Right atrium auricular region (tissue), 2 donors: ENCODE measurements around the gene ARID5B. TPM values are rescaled to one million over a fixed set of nuclear protein-coding genes. Genes with fewer than 3 reads are reported as not detected.
A peak's percentile ranks its signal among the peaks of the same experiment; 100 is the strongest.
"Not testable (repeated sequence)": the region's sequence is repeated elsewhere in the genome, so short reads cannot be mapped to it uniquely, and the experiment has no call there.

ENCODE experiments used
- DNase-seq: peaks from one replicate; pipeline ENCODE4 v3.0.0-alpha.2; 2019; ENCODE audit warnings: low spot score
- H3K27ac ChIP-seq, 2 donors: fragments of 200-600 bp; sonication (generic); 1 replicate in 1 of 2; 2 replicates in 1 of 2; pipeline ENCODE4 v1.5.1; 2016 to 2019
- H3K27me3 ChIP-seq, 2 donors: fragments of 200-600 bp; sonication (generic); one replicate each; pipeline versions ENCODE4 v1.5.1 to v1.6.0; 2017 to 2019
- H3K36me3 ChIP-seq: fragments of 200-600 bp; sonication (generic); one replicate; pipeline ENCODE4 v1.5.1; 2016
- H3K4me1 ChIP-seq, 2 donors: fragments of 200-600 bp; sonication (generic); one replicate each; pipeline versions ENCODE4 v1.5.1 to v1.6.0; 2017 to 2019
- H3K4me3 ChIP-seq, 2 donors: fragments of 200-600 bp; sonication (generic); 1 replicate in 1 of 2; 2 replicates in 1 of 2; pipeline ENCODE4 v1.5.1; 2017 to 2019; ENCODE audit warnings: mild to moderate bottlenecking in 1 of 2, moderate library complexity in 1 of 2
- H3K9me3 ChIP-seq, 2 donors: fragments of 200-600 bp; sonication (generic); one replicate each; pipeline ENCODE4 v1.5.1; 2019
- CTCF ChIP-seq, 2 donors: fragments of 200-600 bp; sonication (generic); IDR thresholded peaks; one replicate each; pipeline ENCODE4 v1.5.1; 2019; ENCODE audit warnings: antibody characterized with exemption in 2 of 2
- total RNA-seq, 2 donors: library from RNA; depleted of rRNA; stranded (reverse); fragments of >200 nt; gene quantifications; one replicate each; pipeline ENCODE4 v1.1.0, GENCODE V29; 2016

ARID5B gene
- total RNA-seq, 2 donors from 2014 or later: 37.9 to 53.4 TPM

DNA sequence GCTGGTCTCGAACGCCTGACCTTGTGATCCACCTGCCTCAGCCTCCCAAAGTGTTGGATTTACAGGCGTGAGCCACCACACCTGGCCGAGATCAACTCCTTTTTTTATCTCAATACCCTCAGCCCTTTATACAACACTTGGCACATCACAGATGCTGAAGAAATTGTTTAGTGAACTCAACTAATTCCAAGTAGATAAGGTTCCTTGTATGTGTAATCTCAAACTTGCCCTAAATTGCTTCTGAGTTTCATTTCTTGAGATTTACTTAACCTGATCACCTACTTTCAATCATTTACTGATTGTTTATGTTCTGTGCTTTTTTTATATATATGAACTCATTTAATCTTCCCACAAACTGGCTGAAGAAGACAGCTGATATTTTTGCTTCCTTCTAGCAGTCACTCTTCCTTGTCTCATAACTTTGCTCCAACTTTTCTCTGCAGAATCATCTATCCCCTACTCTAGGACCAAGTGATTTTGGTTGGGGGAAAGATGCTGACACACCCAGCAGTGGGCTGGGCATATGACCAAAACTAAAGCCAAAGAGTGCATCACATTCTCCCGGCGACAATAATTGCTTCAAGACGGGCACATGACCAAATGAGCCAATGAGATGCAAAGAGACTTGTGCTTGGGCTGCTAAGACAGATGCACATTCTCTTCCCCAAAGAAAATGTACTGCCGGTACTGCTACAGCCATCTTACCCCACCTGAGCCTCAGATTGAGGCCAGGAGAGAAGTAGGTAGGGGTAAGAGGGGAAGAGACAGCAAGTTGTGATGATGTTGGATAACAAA lies 40.3 kb upstream of the ARID5B start:
- H3K36me3 ChIP-seq: no peaks in the 10 kb centered on the region
- H3K4me3 ChIP-seq: no peak overlapping the region
- TF ChIP-seq CTCF (IDR thresholded peaks at IDR 0.05): no peak
- DNase-seq: no peak
- H3K27ac ChIP-seq: no peak overlapping the region
- no peaks in the 10 kb centered on the region for H3K4me1 ChIP-seq
- no peaks in the 10 kb centered on the region for H3K27me3 ChIP-seq
- H3K9me3 ChIP-seq: no peaks in the 10 kb centered on the region

DNA sequence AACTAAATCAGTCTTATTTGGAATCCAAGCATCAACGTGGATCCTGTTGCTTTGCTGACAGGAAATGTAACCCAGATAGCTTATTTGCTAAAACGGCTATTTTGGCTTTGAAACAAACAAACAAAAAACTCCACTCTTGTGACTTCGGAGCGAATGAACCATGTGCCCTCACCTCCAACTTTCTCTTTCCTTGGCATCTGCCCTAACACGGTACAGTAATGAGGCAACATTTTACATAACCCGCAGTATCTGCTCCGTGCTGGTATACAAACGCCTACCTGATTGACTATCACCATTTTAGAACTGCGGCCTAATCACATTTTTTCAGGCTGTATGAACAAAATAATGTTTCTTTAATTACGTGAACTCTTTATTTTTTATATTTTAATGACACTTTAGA lies 37.5 kb upstream of the ARID5B start:
- Histone ChIP-seq H3K36me3 (no peaks in the 10 kb centered on the region), H3K4me1 (no peaks in the 10 kb centered on the region), H3K27me3 (no peaks in the 10 kb centered on the region), H3K27ac (no peak overlapping the region), H3K4me3 (no peak overlapping the region), H3K9me3 (no peaks in the 10 kb centered on the region)
- no peak for DNase-seq
- no peak for TF ChIP-seq CTCF (IDR thresholded peaks at IDR 0.05)

DNA sequence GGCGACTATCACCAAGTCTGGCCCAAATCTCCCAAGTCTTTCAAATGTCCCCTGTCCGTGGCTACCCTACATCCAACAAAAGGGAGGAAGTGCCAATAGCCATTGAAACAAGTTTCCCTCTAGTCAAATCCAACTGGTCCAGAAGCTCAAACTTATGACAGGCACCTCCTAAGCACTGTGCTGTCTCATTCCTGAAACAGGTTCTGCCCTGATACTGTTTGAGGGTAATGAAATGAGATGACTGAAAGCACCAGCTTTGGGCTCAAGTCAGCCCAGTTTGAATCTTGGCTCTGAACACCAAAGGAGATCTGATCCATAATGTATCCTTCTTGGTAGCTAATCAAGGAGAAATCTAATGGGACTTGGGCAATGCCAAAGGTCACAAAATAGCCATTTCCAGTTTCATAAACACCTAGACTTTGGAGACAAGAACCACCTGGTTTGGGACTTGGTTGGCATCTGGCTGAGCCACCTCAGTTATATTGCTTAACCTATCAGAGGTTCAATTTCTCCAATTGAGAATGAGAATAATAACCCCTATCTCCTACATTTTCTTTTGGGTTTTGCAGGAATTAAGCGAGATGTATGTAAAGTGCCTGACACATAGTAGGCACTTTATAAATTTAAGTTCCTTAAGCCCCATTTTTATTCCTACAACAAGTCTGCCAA lies 34.7 kb upstream of the ARID5B start:
- no peaks in the 10 kb centered on the region for H3K9me3 ChIP-seq
- no peak for TF ChIP-seq CTCF (IDR thresholded peaks at IDR 0.05)
- no peak overlapping the region for H3K27ac ChIP-seq

DNA sequence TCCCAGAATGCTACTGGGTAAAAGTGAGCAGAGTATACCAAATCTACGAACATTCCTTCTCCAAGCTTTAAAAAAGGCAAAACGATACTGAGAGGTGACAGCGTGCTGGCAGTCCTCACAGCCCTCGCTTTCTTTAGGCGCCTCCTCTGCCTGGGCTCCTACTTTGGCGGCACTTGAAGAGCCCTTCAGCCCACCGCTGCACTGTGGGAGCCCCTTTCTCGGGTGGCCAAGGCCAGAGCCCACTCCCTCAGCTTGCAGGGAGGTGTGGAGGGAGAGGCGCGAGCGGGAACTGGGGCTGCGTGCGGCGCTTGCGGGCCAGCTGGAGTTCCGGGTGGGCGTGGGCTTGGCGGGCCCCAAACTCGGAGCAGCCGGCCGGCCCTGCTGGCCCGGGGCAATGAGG lies 34.1 kb upstream of the ARID5B start:
- not testable (repeated sequence) for DNase-seq, H3K9me3 ChIP-seq, H3K27me3 ChIP-seq, H3K36me3 ChIP-seq, H3K27ac ChIP-seq, H3K4me1 ChIP-seq
- peak overlapping the region; percentile 41 to 62 for H3K4me3 ChIP-seq

More for the DNA sequence above, 34.7 kb upstream of the ARID5B start:
- Histone ChIP-seq H3K27me3 (no peaks in the 10 kb centered on the region), H3K4me3 (peak overlapping the region in 1 of 2 donors; percentile 62), H3K36me3 (no peaks in the 10 kb centered on the region), H3K4me1 (peaks cover 0 to 9% of the 10 kb centered on the region in 2 donors)
- no peak for DNase-seq

GRCh38 chr10:61867817-61868216 lies 33.7 kb upstream of the ARID5B start:
- H3K4me1 ChIP-seq, H3K9me3 ChIP-seq, H3K36me3 ChIP-seq, H3K27ac ChIP-seq, DNase-seq, H3K27me3 ChIP-seq: not testable (repeated sequence)
- peak overlapping the region; percentile 41 to 62 for H3K4me3 ChIP-seq
- TF ChIP-seq CTCF (IDR thresholded peaks at IDR 0.05): peak in 1 of 2 donors; percentile 43

GRCh38 chr10:61869041-61869675 lies 32.3 kb upstream of the ARID5B start:
- no peaks in the 10 kb centered on the region for H3K36me3 ChIP-seq
- no peak for TF ChIP-seq CTCF (IDR thresholded peaks at IDR 0.05)
- no peak for DNase-seq
- no peaks in the 10 kb centered on the region for H3K27me3 ChIP-seq
- no peaks in the 10 kb centered on the region for H3K9me3 ChIP-seq
- peaks cover 0 to 9% of the 10 kb centered on the region in 2 donors for H3K4me1 ChIP-seq
- no peak overlapping the region for H3K27ac ChIP-seq
- H3K4me3 ChIP-seq: no peak overlapping the region
